ENCODE results near the gene SND1.

Gene SND1

DNA sequence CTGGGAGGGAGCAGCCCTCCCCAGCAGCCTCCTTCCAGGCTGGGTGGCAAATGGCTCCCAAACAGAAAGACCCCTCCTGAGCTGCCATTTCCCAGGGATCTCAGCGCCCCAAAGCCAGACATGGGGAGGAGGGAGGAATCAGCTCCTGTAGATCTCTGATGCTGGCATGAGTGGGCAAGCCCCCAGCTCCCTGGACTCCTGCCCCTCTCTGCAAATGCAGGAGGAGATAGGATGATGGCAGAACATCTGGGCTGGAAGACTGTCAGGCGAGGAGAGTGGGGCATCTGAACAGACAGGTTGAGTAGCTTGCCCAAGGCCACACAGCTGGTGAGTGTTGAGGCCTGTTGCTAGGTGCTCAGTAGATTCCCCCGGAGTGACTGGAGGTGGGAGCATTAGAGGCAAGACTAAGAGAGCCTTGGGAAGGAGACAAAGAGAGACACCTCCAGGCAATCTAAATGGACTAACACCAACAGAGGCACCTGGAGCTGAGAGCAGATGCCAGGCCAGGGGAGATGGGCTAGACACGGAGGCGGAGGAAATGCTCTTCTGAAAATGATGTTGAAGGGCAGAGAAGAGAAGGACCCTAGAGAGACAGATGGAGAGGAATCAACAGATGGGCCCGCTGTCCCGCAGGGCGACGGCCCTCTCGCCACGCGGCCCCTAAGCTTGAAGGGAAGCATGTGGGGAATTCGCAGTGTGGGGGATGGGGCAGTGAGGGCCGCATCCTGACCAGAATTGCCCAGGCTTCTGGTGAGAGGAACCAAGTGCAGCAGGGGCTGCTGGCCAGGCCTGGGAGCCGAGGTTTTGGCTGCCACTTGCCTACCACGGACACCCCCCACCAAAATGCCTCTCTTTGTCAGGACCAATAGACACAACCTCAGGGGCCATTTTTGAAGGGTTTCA lies 464.1 kb downstream of the SND1 start:
- in situ Hi-C loops (cut with HindIII; ENCODE audit: low sequenced_read_pairs), result no loop called here
- TF ChIP-seq, protein P1, sequence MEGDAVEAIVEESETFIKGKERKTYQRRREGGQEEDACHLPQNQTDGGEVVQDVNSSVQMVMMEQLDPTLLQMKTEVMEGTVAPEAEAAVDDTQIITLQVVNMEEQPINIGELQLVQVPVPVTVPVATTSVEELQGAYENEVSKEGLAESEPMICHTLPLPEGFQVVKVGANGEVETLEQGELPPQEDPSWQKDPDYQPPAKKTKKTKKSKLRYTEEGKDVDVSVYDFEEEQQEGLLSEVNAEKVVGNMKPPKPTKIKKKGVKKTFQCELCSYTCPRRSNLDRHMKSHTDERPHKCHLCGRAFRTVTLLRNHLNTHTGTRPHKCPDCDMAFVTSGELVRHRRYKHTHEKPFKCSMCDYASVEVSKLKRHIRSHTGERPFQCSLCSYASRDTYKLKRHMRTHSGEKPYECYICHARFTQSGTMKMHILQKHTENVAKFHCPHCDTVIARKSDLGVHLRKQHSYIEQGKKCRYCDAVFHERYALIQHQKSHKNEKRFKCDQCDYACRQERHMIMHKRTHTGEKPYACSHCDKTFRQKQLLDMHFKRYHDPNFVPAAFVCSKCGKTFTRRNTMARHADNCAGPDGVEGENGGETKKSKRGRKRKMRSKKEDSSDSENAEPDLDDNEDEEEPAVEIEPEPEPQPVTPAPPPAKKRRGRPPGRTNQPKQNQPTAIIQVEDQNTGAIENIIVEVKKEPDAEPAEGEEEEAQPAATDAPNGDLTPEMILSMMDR (IDR thresholded peaks at IDR 0.05; ENCODE audit: low read depth, low read length, missing control alignments), result no peak
- H3K4me3 ChIP-seq (ENCODE audit: low read depth, low read length), result no peak overlapping the region
- DNase-seq (ENCODE audit: low read depth), result no peak

DNA sequence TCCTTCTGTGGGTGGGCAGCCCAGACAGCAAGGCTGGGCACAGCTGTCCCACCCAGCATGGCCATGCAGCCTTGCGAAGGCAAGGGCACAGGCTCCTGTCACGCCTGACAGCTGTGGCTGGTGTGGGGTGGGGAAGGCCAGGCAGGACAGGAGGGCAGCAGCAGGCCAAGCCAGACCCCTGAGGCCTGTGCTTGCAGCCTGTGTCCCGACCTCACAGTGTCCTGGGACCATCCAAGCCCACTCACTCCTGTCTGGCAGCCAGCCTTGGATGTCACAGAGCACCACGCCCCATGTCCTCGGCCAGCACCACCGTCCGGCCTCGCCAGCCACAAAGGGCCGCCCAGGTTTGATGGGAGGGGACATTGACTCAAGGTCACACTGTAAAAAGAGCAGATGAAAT lies 464.7 kb downstream of the SND1 start:
- no peak for DNase-seq (ENCODE audit: low read depth)
- TF ChIP-seq, protein P1 (IDR thresholded peaks at IDR 0.05; ENCODE audit: low read depth, low read length, missing control alignments), result no peak
- in situ Hi-C loops (cut with HindIII; ENCODE audit: low sequenced_read_pairs), result no loop called here
- H3K4me3 ChIP-seq (ENCODE audit: low read depth, low read length), result no peak overlapping the region

DNA sequence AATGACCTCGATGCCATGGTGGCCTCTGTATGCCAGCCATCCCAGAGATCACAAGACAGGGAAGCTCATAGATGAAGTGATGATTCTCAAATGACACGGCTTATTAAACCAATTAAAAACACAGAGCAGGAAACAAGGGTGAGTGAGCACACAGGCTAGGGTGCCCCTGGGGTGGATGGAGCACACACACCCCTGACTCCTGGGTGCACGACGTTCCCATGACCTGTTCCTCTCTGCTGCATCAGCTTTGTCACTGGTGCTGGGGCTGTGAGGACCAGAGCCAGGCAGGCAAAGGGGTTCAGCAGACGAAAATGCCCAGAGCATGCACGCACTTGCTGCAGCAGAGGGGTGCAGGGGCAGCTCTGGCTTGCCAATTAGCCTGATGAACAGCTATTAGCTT lies 465.7 kb downstream of the SND1 start:
- no peak overlapping the region for H3K4me3 ChIP-seq (ENCODE audit: low read depth, low read length)
- in situ Hi-C loops (cut with HindIII; ENCODE audit: low sequenced_read_pairs), result no loop called here

DNA sequence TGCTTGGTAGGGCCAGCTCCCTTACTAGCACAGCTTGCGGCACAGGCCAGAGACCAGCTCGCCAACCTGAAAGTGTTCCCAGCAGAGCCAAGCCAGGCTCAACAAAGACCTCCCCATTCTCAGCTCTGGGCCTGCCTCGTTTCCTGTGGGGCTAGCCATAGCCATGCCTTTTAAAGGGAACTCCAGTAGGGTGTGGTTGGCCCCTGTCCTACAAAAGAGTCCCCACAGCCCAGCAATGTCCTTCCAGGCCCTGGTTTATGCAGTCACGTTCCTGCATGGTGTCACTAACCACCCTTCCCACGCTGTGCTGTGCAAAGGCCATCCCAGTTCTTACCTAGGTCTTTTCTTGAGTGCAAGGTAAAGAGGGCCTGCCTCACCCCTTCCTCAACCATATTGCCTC lies 467.0 kb downstream of the SND1 start:
- no peak for DNase-seq (ENCODE audit: low read depth)
- no peak overlapping the region for H3K4me3 ChIP-seq (ENCODE audit: low read depth, low read length)
- TF ChIP-seq, protein P1 (IDR thresholded peaks at IDR 0.05; ENCODE audit: low read depth, low read length, missing control alignments), result no peak
- in situ Hi-C loops (cut with HindIII; ENCODE audit: low sequenced_read_pairs), result no loop called here

More for the DNA sequence above, 465.7 kb downstream of the SND1 start:
- no peak for DNase-seq (ENCODE audit: low read depth)
- TF ChIP-seq, protein P1 (IDR thresholded peaks at IDR 0.05; ENCODE audit: low read depth, low read length, missing control alignments), result no peak

DNA sequence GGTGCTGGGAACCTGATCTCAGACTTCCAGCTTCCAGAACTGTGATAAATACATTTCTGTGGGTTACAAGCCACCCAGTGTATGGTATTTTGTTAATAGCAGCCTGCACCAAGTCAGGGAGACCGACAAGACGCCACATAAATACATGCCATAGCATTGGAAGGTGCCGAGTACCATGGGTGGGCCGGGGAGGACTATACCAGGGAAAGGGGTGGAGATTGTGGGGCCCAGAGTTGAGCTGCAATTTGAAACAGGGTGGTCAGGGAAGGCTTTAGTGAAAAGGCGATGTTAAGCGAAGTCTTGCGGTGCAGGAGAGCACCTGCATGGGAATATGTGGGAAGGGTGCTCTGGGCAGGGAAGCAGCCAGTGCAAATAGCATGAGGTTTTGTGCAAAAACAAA lies 468.1 kb downstream of the SND1 start:
- TF ChIP-seq, protein P1 (IDR thresholded peaks at IDR 0.05; ENCODE audit: low read depth, low read length, missing control alignments), result no peak
- no peak overlapping the region for H3K4me3 ChIP-seq (ENCODE audit: low read depth, low read length)
- DNase-seq (ENCODE audit: low read depth), result no peak
- in situ Hi-C loops (cut with HindIII; ENCODE audit: low sequenced_read_pairs), result no loop called here

DNA sequence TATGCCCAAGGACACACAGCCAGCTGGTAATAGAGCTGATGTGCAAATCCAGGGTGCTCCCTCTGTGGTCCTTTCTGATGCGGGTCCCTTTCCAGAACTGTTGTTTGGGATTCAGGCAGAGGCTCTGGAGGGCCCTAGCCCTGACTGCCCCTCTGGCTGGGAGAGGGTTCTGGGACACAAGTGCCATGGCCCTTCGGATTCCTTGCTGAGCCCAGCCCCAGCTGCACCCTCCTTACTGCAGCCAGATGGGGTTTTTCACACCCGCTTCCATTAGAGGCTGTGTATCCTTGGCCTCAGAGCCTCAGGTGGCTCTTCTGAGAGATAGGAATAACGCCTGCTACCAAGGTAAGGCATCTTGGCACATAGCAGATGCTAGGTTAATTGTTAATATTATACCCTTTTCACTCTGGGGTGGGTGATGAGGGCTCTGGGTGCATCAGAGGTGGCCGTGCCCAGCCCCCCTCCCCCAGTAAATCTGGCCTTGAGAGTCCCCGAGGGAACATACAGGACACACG lies 469.0 kb downstream of the SND1 start:
- DNase-seq (ENCODE audit: low read depth), result no peak
- no peak overlapping the region for H3K4me3 ChIP-seq (ENCODE audit: low read depth, low read length)
- in situ Hi-C loops (cut with HindIII; ENCODE audit: low sequenced_read_pairs), result no loop called here

More for the DNA sequence above, 469.0 kb downstream of the SND1 start:
- TF ChIP-seq, protein P1 (IDR thresholded peaks at IDR 0.05; ENCODE audit: low read depth, low read length, missing control alignments), result no peak

Data from astrocyte of the cerebellum (primary cell).